Activated B cell treated with CpG ODN at 0.5 μM for 24 hours (primary cell): ENCODE measurements around the gene FAM234A. TPM values are rescaled to one million over a fixed set of nuclear protein-coding genes. Genes with fewer than 3 reads are reported as not detected.

ENCODE experiments used
- ATAC-seq: fragments of 200-7000 bp; cut with Tn5 transposase; one replicate; pipeline ENCODE4 v1.10.0; 2021; ENCODE audit warnings: low read depth, mild to moderate bottlenecking, moderate library complexity
- CTCF ChIA-PET: fragments of 350-600 bp; sonication (Branson Sonifier 250); formaldehyde crosslinking; loops from one replicate; lab custom pipeline; 2021; ENCODE audit warnings: antibody characterized with exemption; lab: Charles Lee
- POLR2A ChIA-PET: fragments of 350-600 bp; sonication (Branson Sonifier 250); formaldehyde crosslinking; loops from one replicate; lab custom pipeline; 2021; ENCODE audit warnings: antibody characterized with exemption; lab: Charles Lee
- DNase-seq: peaks from one replicate; pipeline ENCODE4 v3.0.0; 2022
- H3K27ac Mint-ChIP-seq: one replicate; pipeline ENCODE4 v1.8.0; 2020; ENCODE audit warnings: mixed read lengths
- H3K27me3 Mint-ChIP-seq: one replicate; pipeline ENCODE4 v1.8.0; 2021; ENCODE audit warnings: mixed read lengths
- H3K36me3 Mint-ChIP-seq: one replicate; pipeline ENCODE4 v1.8.0; 2021; ENCODE audit warnings: low read depth, mixed read lengths
- H3K4me1 Mint-ChIP-seq: one replicate; pipeline ENCODE4 v1.8.0; 2021; ENCODE audit warnings: mixed read lengths
- H3K4me3 Mint-ChIP-seq: one replicate; pipeline ENCODE4 v1.8.0; 2020; ENCODE audit warnings: mild to moderate bottlenecking, mixed read lengths
- H3K9me3 Mint-ChIP-seq: one replicate; pipeline ENCODE4 v1.8.0; 2020; ENCODE audit warnings: mixed read lengths
- intact Hi-C: fragments of 100-400 bp; cut with micrococcal nuclease; formaldehyde crosslinking; loops from one replicate; pipeline ENCODE4 v1.15.1; 2024
- total RNA-seq: library from RNA; stranded (reverse); gene quantifications from 2 replicates; pipeline ENCODE4 v1.2.3, GENCODE V29; 2022
- TF ChIP-seq, protein P1 (sequence below): fragments of 200-600 bp; IDR thresholded peaks from one replicate; pipeline ENCODE4 v1.8.0; 2022; ENCODE audit warnings: antibody characterized with exemption, mild to moderate bottlenecking

The FAM234A gene
- total RNA-seq, 1 donor from 2014 or later, result 49.6 TPM

DNA sequence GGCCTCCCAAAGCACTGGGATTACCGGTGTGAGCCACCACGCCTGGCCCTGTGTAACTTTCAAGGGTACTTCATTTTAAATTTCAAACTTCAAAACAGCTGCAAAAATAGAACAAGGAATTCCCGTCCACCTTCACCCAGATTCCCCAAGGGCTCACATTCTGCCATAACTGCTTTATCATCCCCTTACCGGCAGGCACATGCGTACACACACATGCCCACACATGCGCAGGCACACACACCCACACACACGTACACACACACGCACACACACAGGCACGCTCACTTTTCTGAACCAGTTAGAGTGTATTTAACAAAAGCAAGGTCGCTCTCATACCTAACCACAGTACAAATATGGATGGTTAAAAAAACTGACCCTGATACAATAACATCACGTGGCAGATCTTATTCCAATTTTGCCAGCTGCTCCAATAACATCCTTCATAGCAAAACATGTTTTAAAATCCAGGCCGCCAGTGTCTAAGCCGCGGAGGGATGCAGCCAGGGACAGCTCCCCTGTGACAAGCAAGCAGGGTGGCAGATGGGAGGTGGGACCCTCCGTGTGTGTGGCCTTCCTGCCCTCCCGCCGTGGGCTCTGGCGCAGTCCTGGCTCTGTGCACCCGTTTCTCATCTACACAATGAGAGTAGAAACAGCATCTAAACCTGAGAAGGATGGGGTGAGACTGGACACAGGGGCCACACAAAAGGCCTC, 71.5 kb downstream of the FAM234A start:
- intact Hi-C loops, result no loop called here
- H3K4me3 Mint-ChIP-seq, result no peak overlapping the region
- ChIA-PET CTCF (no interaction called here), POLR2A (no interaction called here)
- peaks cover 59% of the 10 kb centered on the region for H3K36me3 Mint-ChIP-seq
- ATAC-seq, result no peak
- H3K9me3 Mint-ChIP-seq, result no peaks in the 10 kb centered on the region
- peaks cover 5% of the 10 kb centered on the region for H3K4me1 Mint-ChIP-seq
- H3K27ac Mint-ChIP-seq, result no peak overlapping the region
- no peak for DNase-seq
- H3K27me3 Mint-ChIP-seq, result no peaks in the 10 kb centered on the region
- TF ChIP-seq, protein P1, sequence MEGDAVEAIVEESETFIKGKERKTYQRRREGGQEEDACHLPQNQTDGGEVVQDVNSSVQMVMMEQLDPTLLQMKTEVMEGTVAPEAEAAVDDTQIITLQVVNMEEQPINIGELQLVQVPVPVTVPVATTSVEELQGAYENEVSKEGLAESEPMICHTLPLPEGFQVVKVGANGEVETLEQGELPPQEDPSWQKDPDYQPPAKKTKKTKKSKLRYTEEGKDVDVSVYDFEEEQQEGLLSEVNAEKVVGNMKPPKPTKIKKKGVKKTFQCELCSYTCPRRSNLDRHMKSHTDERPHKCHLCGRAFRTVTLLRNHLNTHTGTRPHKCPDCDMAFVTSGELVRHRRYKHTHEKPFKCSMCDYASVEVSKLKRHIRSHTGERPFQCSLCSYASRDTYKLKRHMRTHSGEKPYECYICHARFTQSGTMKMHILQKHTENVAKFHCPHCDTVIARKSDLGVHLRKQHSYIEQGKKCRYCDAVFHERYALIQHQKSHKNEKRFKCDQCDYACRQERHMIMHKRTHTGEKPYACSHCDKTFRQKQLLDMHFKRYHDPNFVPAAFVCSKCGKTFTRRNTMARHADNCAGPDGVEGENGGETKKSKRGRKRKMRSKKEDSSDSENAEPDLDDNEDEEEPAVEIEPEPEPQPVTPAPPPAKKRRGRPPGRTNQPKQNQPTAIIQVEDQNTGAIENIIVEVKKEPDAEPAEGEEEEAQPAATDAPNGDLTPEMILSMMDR, result no peak

DNA sequence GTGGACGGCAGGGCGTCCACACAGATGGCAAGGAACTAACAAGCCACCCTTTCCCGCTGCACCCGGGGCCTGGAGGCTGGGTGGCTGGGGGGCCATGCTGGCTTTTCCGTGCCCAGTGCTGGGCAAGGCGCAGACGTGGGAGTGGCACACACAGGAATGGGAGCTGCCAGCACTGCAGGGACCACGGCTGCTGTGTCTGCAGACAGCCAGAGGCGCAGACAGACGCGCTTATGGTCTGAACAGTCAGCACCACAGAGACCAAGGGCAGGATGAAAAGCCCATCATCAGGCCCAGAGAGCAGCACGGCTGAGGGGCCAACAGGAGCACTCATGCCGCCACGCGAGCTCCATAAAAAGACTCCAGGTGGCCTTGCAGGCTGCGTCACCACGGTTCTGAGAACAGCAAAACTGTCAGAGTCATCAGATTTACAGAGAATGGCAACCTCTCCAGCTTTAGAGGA, 72.3 kb downstream of the FAM234A start:
- intact Hi-C loops, result no loop called here

DNA sequence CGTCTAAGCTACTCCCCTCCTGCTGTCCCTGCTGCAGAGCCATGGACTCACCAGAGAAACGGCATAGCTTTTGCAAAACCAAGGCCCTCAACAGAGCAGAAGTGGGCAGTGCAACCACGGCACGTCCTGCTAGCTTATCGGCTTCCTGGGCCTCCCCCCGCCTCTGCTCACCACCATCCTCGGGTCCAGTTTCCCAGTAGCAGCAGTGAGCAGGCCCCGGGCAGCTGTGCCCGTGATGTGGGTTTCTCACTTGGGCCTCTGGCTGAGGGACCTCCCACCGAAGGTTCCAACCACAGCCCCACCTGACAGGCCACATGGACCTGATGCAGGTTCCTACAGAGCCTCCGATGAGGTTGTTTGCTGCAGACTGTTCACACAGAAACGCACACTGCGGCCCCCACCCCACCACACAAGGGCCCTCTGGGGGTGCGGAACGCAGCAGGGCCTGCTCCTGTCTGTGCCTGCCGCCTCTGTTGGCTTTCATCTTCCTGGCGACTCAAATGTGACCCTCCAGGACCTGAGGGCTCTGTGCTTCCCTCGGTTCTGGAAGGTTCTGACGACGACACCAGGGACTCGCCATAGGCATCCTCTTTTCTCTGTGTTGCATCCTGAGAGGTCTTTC, 73.2 kb downstream of the FAM234A start:
- ChIA-PET CTCF (no interaction called here), POLR2A (no interaction called here)
- Mint-ChIP-seq H3K9me3 (no peaks in the 10 kb centered on the region), H3K4me3 (no peak overlapping the region), H3K4me1 (peaks cover 5% of the 10 kb centered on the region), H3K27me3 (no peaks in the 10 kb centered on the region), H3K36me3 (peaks cover 64% of the 10 kb centered on the region), H3K27ac (no peak overlapping the region)
- ATAC-seq (no peak), DNase-seq (no peak)
- intact Hi-C loops, result no loop called here
- TF ChIP-seq, protein P1, result no peak

More for the DNA sequence above, 72.3 kb downstream of the FAM234A start:
- Mint-ChIP-seq H3K27ac (no peak overlapping the region), H3K9me3 (no peaks in the 10 kb centered on the region), H3K4me1 (peaks cover 5% of the 10 kb centered on the region), H3K36me3 (peaks cover 63% of the 10 kb centered on the region), H3K4me3 (no peak overlapping the region), H3K27me3 (no peaks in the 10 kb centered on the region)
- TF ChIP-seq, protein P1, result no peak
- ATAC-seq, result no peak
- ChIA-PET POLR2A (interaction anchor here (0.5 kb wide), 1 partner anchor 64 kb away, joined by 4 read pairs; no protein-coding TSS in a partner anchor), CTCF (no interaction called here)
- no peak for DNase-seq

DNA sequence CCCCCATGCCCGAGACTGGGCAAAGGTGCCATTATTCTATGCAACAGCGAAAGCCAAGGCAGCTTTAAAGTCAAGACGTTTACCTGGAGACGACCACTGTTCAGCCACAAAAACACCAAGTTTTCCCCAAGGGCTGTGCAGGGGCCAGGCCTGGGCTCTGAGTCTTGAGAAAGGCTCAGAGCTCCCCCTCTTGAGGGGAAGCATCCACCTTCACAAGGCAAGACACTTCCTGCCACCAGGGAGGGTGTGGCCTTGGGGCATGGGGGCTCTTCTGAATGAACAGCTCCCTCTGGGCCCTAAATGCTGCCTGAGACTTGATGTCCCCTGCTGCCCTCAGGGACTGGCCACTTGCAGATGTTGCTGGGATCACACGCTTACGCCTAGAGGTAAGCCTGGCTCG, 74.9 kb downstream of the FAM234A start:
- CTCF ChIA-PET, result no interaction called here
- H3K27me3 Mint-ChIP-seq, result no peaks in the 10 kb centered on the region
- POLR2A ChIA-PET, result interaction anchor here (1.0 kb wide), 1 partner anchor 43 kb away, joined by 10 read pairs; the partner anchor contains the start of gene AXIN1
- H3K4me3 Mint-ChIP-seq, result no peak overlapping the region
- intact Hi-C loops, result no loop called here
- H3K36me3 Mint-ChIP-seq, result peaks cover 66% of the 10 kb centered on the region
- peaks cover 5% of the 10 kb centered on the region for H3K4me1 Mint-ChIP-seq
- TF ChIP-seq, protein P1, result no peak
- H3K9me3 Mint-ChIP-seq, result no peaks in the 10 kb centered on the region
- DNase-seq, result no peak
- H3K27ac Mint-ChIP-seq, result no peak overlapping the region
- no peak for ATAC-seq

DNA sequence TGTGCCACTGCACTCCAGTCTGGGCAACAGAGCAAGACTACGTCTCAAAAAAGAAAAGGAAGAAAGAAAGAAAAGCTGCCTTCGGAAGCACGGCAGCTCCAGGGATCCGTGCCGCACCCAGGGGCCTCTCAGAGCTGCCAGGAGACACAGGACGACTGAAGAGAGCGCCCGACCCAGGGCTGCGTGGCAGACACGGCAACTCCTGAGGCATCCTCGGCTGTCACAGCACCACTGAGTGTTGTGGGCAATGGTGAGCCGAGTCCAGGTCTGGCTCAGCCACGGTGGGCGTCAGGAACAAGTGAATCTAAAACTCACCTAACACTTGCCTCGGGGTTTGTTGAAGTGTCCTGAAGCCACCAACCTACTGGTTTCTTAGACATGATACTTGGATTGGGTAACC, 77.1 kb downstream of the FAM234A start:
- Mint-ChIP-seq H3K4me3 (no peak overlapping the region), H3K27ac (no peak overlapping the region)
- POLR2A ChIA-PET, result no interaction called here

More for the DNA sequence above, 77.1 kb downstream of the FAM234A start:
- Mint-ChIP-seq H3K4me1 (peaks cover 8% of the 10 kb centered on the region), H3K36me3 (peaks cover 61% of the 10 kb centered on the region), H3K27me3 (no peaks in the 10 kb centered on the region), H3K9me3 (no peaks in the 10 kb centered on the region)
- no peak for DNase-seq
- intact Hi-C loops, result no loop called here
- no peak for ATAC-seq
- TF ChIP-seq, protein P1, result no peak
- CTCF ChIA-PET, result no interaction called here
